Mesodermal cell (in vitro differentiated cells): ENCODE measurements around the gene ADARB2.
"Not testable (repeated sequence)": the region's sequence is repeated elsewhere in the genome, so short reads cannot be mapped to it uniquely, and the experiment has no call there.

ENCODE experiments used
- H3K27ac ChIP-seq: 2 replicates; pipeline ENCODE4 v1.7.0; 2013; ENCODE audit warnings: mild to moderate bottlenecking, low read depth, low read length, moderate library complexity; ENCODE audit not compliant: severe bottlenecking
- H3K36me3 ChIP-seq: 2 replicates; pipeline ENCODE4 v1.7.1; 2013; ENCODE audit warnings: mild to moderate bottlenecking, low read length, moderate library complexity; ENCODE audit not compliant: control insufficient read depth, insufficient read depth
- H3K4me1 ChIP-seq: one replicate; pipeline ENCODE4 v1.7.1; 2013; ENCODE audit warnings: mild to moderate bottlenecking, low read length; ENCODE audit not compliant: insufficient read depth, control insufficient read depth, poor library complexity, severe bottlenecking
- H3K4me3 ChIP-seq: 2 replicates; pipeline ENCODE4 v1.7.0; 2013; ENCODE audit warnings: low read length, control low read depth, mild to moderate bottlenecking; ENCODE audit not compliant: insufficient read depth, poor library complexity, severe bottlenecking; ENCODE audit errors: extremely low read depth
- H3K9me3 ChIP-seq: 2 replicates; pipeline ENCODE4 v1.7.1; 2013; ENCODE audit warnings: mild to moderate bottlenecking, low read length, moderate library complexity; ENCODE audit not compliant: control insufficient read depth
- WGBS, 2 experiments: methylation state at CpG; one replicate each; pipeline ENCODE4 v1.1.5; 2013; ENCODE audit warnings: missing lambda C conversion rate in 2 of 2; ENCODE audit not compliant: insufficient coverage in 2 of 2; 5-methylcytosine and 5-hydroxymethylcytosine counted together

Gene ADARB2

DNA sequence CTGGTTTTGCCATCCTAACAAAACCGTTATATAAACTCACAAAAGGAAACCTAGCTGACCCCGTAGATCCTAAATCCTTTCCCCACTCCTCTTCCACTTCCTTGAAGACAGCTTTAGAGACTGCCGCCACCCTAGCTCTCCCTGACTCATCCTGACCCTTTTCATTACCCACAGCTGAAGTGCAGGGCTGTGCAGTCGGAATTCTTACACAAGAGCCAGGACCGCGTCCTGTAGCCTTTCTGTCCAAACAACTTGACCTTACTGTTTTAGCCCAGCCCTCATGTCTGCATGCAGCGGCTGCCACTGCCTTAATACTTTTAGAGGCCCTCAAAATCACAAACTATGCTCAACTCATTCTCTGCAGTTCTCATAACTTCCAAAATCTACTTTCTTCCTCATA, 385.0 kb downstream of the ADARB2 start:
- not testable (repeated sequence) for H3K36me3 ChIP-seq, H3K4me3 ChIP-seq, H3K9me3 ChIP-seq, H3K27ac ChIP-seq
- WGBS, 2 experiments: 91 to 94% methylated on average over 6 of the region's 7 CpGs
- peaks cover 12% of the 10 kb centered on the region for H3K4me1 ChIP-seq

DNA sequence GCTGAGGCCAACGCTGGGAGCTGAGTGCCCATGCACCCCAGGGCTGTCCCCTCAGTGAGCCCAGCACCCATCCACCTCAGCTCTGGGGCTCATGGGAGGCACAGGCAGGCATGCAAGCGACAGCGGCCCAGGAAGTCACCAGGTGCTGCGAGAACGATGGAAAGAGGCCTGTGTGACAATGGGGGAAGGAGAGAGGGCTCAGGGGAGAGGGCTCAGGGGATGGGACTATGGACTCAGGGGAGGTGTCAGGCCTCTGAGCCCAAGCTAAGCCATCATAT, 388.6 kb downstream of the ADARB2 start:
- Histone ChIP-seq H3K27ac (no peak overlapping the region), H3K4me1 (peaks cover 8% of the 10 kb centered on the region), H3K36me3 (no peaks in the 10 kb centered on the region), H3K4me3 (no peak overlapping the region), H3K9me3 (no peaks in the 10 kb centered on the region)
- WGBS, 2 experiments: 85 to 93% methylated on average over 3 to 5 of the region's 5 CpGs

DNA sequence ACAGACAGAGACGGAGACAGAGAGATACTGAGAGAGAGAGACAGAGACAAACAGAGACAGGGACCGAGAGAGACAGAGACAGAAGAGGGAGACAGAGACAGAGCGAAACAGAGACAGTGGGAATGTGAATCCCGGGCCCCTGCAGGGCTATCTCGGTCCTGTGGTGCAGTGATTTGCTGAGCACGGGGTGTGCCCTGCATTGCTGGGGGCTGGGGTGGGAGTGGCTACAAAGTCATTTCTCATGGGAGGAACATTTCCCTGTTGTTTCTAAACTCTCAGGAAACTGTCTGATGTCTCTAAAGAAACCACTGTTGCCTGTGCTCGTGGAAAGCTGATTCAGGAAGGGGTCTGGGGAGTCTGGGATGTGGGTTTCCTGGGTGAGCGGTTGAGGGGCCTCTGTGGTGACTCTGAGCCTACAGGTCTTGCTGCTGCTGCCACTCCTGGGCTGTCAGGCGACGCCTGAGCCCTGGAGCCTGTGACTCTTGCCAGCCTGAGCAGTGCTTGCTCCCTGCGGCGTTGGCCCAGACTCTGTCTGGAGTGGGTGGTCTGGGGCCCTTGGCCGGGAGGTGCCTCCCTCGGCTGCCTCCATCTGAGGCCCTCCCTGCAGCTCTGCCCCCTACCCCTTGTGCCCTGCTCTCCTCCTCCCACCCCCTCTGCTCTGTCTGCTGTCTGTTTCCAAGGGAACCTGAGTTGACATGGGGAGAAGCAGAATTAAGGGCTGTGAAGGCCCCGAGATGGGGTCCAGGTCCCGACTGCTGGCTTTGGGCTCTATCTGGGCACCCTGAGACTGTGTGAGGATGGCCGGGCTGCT, 389.2 kb downstream of the ADARB2 start:
- H3K4me3 ChIP-seq: no peak overlapping the region
- H3K4me1 ChIP-seq: peaks cover 8% of the 10 kb centered on the region
- no peaks in the 10 kb centered on the region for H3K36me3 ChIP-seq
- H3K27ac ChIP-seq: no peak overlapping the region
- H3K9me3 ChIP-seq: no peaks in the 10 kb centered on the region
- WGBS, 2 experiments: 75 to 81% methylated on average over 15 to 16 of the region's 17 CpGs

DNA sequence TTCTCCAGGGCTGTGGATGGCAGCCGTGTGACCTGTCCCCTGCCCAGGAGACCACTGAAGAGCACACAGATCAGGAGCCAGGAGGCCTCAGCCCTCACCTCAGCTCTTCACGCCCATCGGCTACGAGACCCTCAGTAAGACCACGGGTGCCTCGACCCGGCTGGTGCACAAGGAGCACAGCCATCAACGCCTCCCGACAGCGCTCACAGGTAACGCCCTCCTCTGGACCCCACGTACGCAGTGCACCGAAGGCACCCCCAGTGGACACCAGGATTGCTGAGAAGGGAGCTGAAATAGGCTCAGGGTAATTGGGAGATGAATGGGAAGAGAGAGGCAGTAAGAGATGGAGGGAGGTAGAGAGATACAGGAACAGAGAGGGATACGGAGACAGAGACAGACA, 389.8 kb downstream of the ADARB2 start:
- H3K27ac ChIP-seq: no peak overlapping the region
- H3K4me1 ChIP-seq: peaks cover 8% of the 10 kb centered on the region
- 95 to 97% methylated on average over 15 of the region's 15 CpGs for WGBS, 2 experiments
- no peak overlapping the region for H3K4me3 ChIP-seq
- H3K36me3 ChIP-seq: no peaks in the 10 kb centered on the region
- H3K9me3 ChIP-seq: no peaks in the 10 kb centered on the region

DNA sequence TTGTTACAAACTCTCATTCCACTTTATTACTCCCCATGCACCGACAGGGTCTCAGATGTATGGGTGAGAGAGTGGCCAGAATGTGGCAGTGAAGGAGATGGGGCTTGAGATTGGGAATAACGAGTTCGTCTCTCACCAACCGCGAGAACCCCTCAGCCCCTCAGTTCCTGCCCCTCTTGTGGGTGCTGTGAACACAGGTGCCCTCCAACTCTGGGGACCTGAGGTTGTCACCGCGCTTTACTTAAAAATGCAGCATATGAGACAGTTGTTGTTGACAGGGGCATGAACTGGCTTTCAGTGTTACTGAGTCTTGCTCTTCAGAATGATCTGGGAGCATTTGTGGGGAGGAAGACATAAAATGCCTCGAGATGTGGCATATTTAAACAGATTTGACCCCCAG, 391.1 kb downstream of the ADARB2 start:
- Histone ChIP-seq H3K4me1 (peaks cover 8% of the 10 kb centered on the region), H3K9me3 (no peaks in the 10 kb centered on the region)
- WGBS, 2 experiments: 83 to 100% methylated on average over 4 of the region's 8 CpGs

DNA sequence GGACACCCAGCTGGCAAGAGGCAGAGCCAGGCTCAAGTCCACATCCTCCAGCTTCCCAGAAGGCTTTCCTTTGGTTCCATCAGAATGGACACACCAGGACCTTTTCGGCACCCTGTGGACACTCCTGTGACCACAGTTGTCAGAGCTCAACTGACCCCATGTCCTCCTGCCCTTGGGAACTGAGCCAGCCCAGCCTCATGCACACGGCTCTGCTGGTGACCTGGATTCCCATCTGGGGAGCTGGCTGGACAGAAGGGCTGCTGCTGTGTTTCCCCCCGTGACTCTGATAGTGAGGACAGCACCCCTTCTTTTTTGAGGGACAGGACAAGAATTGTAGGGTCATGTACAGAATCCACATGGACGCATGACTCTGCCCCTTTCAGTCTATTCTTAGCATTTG, 392.0 kb downstream of the ADARB2 start:
- 83 to 100% methylated on average over 3 of the region's 4 CpGs for WGBS, 2 experiments
- H3K4me1 ChIP-seq: peaks cover 8% of the 10 kb centered on the region
- no peak overlapping the region for H3K4me3 ChIP-seq
- no peaks in the 10 kb centered on the region for H3K36me3 ChIP-seq
- H3K9me3 ChIP-seq: no peaks in the 10 kb centered on the region
- H3K27ac ChIP-seq: no peak overlapping the region

More for the DNA sequence above, 391.1 kb downstream of the ADARB2 start:
- Histone ChIP-seq H3K4me3 (no peak overlapping the region), H3K36me3 (no peaks in the 10 kb centered on the region), H3K27ac (no peak overlapping the region)

DNA sequence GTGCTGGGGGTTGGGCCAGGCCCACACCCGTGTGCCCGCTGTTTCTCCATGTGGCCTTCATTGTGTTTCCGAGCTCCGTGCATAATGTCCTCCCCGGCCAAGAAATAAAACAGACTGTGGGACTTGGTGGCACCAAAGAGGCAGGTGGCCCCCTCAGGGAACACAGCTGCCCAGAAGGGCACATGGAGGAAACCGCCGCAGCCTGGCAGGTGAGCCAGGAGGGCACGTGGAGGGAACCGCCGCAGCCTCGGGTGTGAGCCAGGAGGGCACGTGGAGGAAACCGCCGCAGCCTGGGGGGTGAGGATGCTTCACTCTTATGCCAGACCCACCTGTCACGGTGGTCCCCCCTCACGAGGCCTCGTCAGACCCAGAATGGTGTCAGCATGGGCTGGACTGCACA, 392.5 kb downstream of the ADARB2 start:
- WGBS, 2 experiments: 83 to 92% methylated on average over 17 of the region's 17 CpGs
- Histone ChIP-seq H3K36me3 (no peaks in the 10 kb centered on the region), H3K4me3 (no peak overlapping the region), H3K4me1 (peaks cover 8% of the 10 kb centered on the region), H3K9me3 (no peaks in the 10 kb centered on the region), H3K27ac (no peak overlapping the region)

DNA sequence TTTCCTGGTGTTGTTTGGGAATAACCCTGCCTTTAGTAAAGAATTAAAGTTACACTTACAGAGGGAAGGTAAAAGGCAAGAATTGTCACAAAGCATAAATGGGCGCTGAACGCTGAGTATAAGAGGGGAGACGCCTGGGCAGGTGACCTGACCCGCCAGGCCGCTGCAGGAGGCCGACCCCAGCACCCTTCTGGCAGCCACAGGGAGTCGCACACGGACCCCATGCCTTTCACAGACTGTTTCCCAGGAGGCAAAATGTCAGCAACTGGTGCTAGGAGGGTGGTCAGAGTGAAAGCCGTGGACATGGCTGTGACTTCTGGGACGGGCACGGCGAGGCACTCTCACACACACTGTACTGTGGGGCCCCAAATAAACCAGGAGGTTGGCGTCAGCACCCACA, 392.9 kb downstream of the ADARB2 start:
- Histone ChIP-seq H3K4me1 (peaks cover 8% of the 10 kb centered on the region), H3K9me3 (no peaks in the 10 kb centered on the region), H3K4me3 (no peak overlapping the region), H3K27ac (no peak overlapping the region), H3K36me3 (no peaks in the 10 kb centered on the region)
- WGBS, 2 experiments: 92 to 95% methylated on average over 10 to 13 of the region's 13 CpGs

DNA sequence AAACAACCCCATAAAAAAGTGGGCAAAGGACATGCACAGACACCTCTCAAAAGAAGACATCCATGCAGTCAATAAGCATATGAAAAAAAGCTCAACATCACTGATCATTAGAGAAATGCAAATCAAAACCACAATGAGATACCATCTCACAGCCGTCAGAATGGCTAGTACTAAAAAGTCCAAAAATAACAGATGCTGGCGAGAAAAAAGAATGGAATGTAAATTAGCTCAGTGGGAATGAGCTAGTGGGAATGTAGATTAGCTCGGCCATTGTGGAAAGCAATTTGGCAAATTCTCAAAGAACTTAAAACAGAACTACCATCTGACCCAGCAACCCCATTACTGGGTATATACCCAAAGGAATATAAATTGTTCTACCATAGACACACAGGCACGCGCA, 394.1 kb downstream of the ADARB2 start:
- 87% methylated on average over 3 of the region's 5 CpGs; no CpG with 5 or more reads in 1 of the 2 experiments for WGBS, 2 experiments
- Histone ChIP-seq H3K36me3 (no peaks in the 10 kb centered on the region), H3K4me3 (no peak overlapping the region), H3K9me3 (no peaks in the 10 kb centered on the region), H3K27ac (no peak overlapping the region), H3K4me1 (peaks cover 4% of the 10 kb centered on the region)

DNA sequence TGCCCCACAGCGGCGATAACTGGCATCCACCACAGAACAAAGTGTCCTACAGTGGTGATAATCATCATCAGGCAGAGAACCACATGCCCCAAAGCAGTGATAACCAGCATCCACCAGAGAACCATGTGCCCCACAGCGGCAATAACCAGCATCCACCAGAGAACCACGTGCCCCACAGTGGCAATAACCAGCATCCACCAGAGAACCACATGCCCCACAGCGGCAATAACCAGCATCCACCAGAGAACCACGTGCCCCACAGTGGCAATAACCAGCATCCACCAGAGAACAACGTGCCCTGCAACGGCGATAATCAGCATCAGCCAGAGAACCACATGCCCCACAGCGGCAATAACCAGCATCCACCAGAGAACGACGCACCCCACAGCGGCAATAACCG, 396.3 kb downstream of the ADARB2 start:
- not testable (repeated sequence) for H3K4me1 ChIP-seq

DNA sequence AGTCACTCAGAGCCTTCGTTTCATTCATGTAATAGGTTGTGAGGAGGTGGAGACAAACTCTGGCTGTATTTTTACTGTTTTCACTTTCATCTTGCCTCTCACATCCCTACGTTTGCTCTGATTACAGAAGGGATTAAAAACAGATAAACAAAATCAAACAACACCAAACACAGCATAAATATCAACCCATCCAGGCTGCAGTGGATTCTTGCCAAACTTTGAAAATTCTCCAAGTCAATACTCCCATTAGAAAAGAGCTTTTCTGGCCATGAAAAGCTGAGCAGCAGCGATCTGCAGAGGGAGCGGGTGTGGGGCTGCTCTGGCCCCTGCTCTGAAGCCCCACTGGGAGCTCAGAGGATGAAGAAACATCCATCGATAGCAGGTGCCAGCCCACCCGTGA, 397.9 kb downstream of the ADARB2 start:
- WGBS, 2 experiments: 88% methylated on average over 3 to 5 of the region's 6 CpGs
- Histone ChIP-seq H3K4me3 (no peak overlapping the region), H3K36me3 (no peaks in the 10 kb centered on the region), H3K9me3 (no peaks in the 10 kb centered on the region), H3K4me1 (no peaks in the 10 kb centered on the region), H3K27ac (no peak overlapping the region)

More for the DNA sequence above, 396.3 kb downstream of the ADARB2 start:
- not testable (repeated sequence) for H3K36me3 ChIP-seq, H3K4me3 ChIP-seq, H3K27ac ChIP-seq, H3K9me3 ChIP-seq
- 95 to 99% methylated on average over 9 to 11 of the region's 14 CpGs for WGBS, 2 experiments
